Activated CD4-positive, CD25-positive, alpha-beta regulatory T cell treated with anti-CD3 and anti-CD28 coated beads, Interleukin-2, amount 50 U/mL, for 24 hours (primary cell): ENCODE measurements around the gene HIVEP3.

Source experiments
- ATAC-seq, 2 donors: fragments of 150-1000 bp; cut with Tn5 transposase; one replicate each; pipeline ENCODE4 v1.10.0; 2021; ENCODE audit warnings: mild to moderate bottlenecking in 1 of 2, moderate library complexity in 1 of 2

Gene HIVEP3

DNA sequence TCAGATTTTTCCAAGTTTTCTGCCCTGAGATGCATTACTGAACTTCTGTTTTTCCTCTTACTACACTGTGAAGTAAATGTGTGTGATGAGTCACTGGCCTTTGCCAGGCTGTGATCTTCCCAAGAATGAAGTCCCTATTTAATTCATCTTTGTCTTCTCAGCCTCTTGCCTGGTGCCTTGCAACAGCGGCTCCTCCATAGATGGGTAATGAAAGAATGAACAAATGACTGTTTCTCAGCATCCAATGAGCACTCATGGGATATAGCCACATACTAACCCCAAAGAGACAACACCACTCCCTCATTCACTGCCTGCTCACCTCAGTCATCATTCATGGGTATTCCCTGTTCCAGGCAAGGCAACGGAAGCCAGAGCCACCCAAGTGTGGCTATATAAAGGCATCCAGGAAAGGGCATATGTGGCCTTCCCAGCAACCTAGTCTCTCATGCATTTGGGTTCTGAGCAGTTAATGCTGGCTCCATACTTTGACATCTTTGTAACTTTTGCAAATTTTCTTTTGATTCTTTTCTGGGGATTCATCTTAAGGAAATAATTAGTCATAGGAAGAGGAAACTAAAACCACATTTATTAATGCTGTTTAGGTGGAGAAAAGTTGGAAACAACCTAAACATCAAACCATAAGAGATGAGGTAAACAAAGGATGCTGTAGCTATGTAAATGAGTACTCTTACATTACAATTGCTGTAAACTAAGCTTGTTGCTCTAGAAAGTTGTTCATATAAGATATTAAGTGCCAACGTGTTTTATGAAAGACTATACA lies 71.9 kb downstream of the HIVEP3 start:
- ATAC-seq: no peak

GRCh38 chr1:41844781-41845272 lies 73.9 kb downstream of the HIVEP3 start:
- ATAC-seq: no peak

- no peak for ATAC-seq
Measured at GRCh38 chr1:41844255-41844654, 74.5 kb downstream of the HIVEP3 start.

GRCh38 chr1:41842993-41843755 lies 75.5 kb downstream of the HIVEP3 start:
- ATAC-seq: no peak

GRCh38 chr1:41842326-41842725 lies 76.4 kb downstream of the HIVEP3 start:
- no peak for ATAC-seq

DNA sequence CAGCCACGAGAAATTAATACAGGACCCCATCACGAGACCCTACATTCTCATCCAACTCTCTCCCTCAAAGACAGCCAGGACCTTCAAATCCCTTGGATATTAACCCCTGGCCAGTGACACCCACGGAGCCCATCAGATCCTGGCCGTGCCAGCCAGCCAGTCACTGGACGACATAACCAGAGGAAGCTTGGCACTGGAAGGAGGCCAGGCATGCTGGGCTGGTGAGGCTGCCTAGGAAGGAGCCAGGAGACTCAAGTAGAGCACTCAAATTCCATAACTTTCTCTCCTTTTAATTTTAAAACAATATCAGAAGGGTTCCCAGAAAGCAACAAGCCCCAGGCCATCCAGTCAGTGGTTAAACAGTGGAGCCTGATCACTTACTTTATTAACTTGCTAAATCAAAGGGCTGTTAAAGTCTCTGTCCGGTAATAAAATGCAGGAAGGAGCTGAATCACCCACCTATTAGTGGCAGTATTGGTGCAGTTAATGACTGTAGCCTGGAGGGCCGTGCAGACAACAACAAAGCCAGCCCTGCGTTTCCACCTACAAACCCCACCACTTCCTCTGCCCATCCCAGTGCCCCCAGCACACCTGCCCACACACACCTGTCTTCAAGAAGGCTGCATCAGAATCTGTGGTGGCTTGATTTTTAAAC lies 78.0 kb downstream of the HIVEP3 start:
- ATAC-seq: no peak

DNA sequence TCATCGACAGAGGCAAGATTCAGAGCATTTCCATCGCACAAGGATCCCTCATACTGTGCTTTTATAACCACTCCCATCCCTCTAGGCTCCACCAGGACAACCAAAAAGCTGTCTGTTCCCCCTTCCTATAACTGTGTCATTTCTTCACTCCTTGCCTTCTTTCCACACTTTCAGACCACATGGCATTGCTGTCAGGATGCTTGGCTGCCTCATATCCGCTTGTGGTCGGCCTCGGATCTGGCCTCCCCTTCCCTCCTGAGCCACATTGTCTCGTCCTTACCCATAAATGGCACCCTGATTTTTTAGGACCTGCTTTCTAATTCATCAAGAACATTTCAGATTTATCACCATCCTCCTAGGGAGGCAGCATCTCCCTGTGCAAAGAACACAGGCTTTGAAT lies 80.5 kb downstream of the HIVEP3 start:
- ATAC-seq: no peak

DNA sequence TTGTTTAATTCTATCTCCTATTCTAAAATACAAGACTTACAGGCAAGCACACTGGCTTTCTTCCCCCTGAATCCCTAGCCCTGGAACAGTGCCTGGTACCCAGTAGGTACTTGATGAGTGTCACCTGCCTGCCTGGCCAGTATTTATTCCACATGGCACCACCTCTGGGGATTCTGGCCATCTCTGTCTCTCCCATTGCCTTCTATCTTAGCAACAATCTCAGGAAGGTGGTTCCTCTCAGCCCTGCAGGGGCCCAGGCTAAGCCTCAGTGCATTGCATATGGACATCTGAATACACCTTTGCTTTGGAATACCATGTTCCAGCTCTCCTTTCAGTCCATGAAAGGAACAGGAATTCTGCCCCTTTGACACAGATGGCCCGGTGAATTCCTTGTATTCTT lies 81.0 kb downstream of the HIVEP3 start:
- ATAC-seq: no peak

DNA sequence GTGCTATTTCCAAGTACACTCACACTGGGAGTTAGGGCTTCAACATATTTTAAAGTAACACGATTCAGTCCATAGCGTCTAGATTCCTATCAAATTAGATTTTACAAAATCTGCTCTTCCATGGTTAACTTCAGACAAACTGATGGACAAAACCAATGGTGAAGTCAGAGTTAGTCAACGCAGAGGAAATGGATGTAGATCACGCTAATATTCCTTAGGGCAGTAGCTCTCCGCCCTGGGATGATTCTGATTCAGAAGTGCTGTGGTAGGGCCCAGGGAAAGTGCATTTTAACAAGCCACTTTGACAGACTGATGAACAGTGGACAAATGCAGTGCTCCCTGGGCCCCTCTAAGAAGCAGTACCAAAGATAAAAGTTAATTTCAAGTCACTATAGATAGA lies 83.2 kb downstream of the HIVEP3 start:
- ATAC-seq: no peak

- no peak for ATAC-seq
Measured at GRCh38 chr1:41833519-41834000, 85.2 kb downstream of the HIVEP3 start.

DNA sequence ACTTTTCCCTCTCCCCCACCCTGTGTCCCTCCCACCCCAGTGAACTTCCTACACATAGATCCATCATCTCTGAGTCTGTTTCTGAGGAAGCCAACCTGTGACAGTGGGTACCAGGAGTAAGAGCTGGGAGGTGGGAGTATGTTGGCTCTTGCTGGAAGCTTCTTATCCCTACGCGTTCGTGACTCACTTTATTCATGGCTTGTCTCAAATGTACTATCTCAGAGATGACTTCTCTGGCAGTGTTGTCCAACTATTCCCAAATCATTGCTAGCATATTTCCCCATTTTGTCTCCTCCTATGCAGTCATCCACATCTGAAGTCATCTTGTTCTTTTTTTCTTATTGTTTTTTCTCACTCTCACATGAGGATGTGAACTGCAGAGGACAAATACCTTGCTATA lies 88.0 kb downstream of the HIVEP3 start:
- no peak for ATAC-seq

- no peak for ATAC-seq
Measured at GRCh38 chr1:41827991-41828570, 90.6 kb downstream of the HIVEP3 start.

DNA sequence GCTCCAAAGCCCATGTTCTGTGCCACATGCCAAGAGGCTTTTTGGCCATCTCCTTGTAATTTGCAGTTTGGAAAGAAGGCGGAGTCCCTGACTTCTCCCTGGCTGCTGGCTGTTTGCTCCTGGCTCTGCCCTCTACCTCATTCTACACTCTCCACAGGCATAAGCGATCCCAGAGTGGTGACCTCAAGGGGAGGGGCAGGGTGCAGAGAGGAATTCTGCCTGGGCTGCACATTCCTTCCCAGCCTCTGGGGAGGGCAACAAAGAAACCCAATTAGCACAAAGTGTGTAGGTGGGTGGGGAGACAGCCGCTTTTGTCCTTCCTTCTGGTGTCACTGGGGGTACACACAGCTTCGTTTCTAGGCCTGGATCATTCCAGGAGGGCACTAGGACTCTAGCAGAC lies 95.3 kb downstream of the HIVEP3 start:
- ATAC-seq: no peak

GRCh38 chr1:41822866-41823265 lies 95.9 kb downstream of the HIVEP3 start:
- ATAC-seq: no peak

GRCh38 chr1:41819843-41820242 lies 98.9 kb downstream of the HIVEP3 start:
- no peak for ATAC-seq

DNA sequence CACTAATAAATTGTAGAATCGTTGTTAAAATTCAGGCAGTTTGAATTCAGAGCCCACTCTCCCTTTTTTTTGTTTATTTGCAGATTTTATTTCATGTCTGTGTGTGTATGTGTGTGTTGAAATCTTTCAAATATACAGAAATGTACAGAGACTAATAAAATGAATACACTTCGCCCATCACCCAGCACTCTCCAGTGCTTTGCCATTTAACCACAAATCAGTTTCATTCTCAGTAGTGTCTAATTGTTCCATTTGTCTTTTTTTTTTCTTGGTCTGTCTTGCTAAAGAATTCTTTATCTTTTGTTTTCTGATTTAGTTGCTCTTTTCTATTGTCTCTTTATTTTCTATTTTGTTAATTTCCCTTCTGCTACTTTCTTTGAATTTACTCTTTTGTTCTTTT lies 99.7 kb downstream of the HIVEP3 start:
- peak; percentile 60 to 79 for ATAC-seq

GRCh38 chr1:41816061-41816460 lies 102.7 kb downstream of the HIVEP3 start:
- no peak for ATAC-seq

DNA sequence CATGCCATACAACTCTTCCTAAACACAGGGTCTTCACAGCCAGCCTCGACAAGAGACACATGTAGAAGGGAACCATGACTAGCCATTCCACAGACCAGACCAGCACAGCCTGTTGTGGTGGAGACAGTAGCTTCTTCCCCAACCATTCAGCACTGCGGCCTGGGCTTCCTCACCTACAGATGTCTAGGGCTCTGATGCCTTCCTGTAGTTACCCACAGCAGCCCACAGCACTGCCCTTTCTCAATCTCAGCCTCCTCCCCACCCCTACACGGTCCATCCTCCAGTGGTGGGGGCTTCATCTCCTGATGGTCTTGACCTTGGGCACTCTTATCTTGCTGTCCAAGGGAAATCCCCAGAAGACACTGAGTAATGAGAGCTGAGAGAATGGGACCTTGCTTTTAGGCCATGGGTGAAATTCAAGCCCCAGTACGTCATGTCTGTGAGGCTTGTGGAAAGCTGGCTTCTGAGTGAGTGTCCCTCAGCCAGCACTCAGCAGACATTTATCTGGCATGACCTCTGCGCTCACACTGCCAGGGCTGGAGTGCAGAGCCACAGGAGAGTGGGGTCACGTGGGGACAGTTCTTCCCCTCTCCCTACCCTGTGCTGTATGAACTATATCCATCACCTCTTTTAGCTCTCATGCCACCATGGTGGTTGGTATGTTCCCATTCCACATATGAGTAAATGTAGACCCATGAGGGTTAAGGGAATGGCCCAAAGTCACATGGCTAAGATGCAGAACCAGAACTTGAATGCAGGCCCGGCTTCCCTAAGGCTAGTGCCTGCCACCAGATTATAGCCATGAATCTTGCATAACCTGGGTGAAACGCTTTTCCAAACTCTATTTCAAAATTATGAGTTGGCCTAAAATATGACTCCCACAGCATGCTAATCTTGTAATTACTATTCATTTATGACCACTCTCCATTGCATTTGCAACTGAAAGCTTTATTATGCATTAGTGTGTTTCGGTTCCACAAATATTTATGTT lies 104.7 kb downstream of the HIVEP3 start:
- ATAC-seq: no peak

GRCh38 chr1:41813226-41813625 lies 105.5 kb downstream of the HIVEP3 start:
- ATAC-seq: no peak

DNA sequence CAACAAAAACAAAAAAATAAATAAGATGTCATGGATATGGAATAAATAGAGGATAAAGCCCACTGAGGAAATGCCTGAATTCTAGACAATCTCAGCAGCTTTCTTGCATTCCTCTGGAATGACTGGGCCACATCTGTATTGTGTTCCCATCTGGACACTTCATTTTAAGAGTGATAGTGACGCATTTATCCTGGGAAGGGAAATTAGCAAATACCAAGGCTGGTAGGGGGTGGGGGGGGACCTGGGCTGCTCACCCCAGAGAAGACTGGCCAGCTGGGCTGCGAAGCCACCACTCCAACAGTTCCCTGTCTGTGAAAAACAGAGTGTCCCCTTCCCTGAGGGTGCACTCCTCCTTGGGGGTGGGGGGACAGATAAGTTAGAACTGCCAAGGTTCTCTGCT lies 106.3 kb downstream of the HIVEP3 start:
- no peak for ATAC-seq

- ATAC-seq: peak; percentile 34 to 40
Measured at GRCh38 chr1:41812051-41812450, 106.7 kb downstream of the HIVEP3 start.
